ENCODE data around the gene ZNF689. TPM values are rescaled to one million over a fixed set of nuclear protein-coding genes. Genes with fewer than 3 reads are reported as not detected.

The ZNF689 gene
- total RNA-seq, 1 donor from 2014 or later = 14.7 TPM

GRCh38 chr16:30581457-30581856, 28.7 kb downstream of the ZNF689 start:
- peaks cover 17% of the 10 kb centered on the region for H3K36me3 Mint-ChIP-seq (ENCODE audit: low read depth)
- H3K27ac Mint-ChIP-seq = no peak overlapping the region
- DNase-seq (ENCODE audit: low spot score) = no peak
- H3K9me3 Mint-ChIP-seq = no peaks in the 10 kb centered on the region
- no peaks in the 10 kb centered on the region for H3K27me3 Mint-ChIP-seq (ENCODE audit: insufficient read depth)
- H3K4me1 Mint-ChIP-seq (ENCODE audit: low read depth) = peaks cover 10% of the 10 kb centered on the region
- intact Hi-C loops (cut with micrococcal nuclease) = no loop called here
- no peak overlapping the region for H3K4me3 Mint-ChIP-seq

GRCh38 chr16:30574678-30575077, 35.5 kb downstream of the ZNF689 start:
- Mint-ChIP-seq H3K27ac (peak overlapping the region; percentile 20), H3K27me3 (ENCODE audit: insufficient read depth) (no peaks in the 10 kb centered on the region), H3K4me1 (ENCODE audit: low read depth) (peaks cover 41% of the 10 kb centered on the region), H3K36me3 (ENCODE audit: low read depth) (peaks cover 13% of the 10 kb centered on the region), H3K9me3 (no peaks in the 10 kb centered on the region), H3K4me3 (peak overlapping the region; percentile 43)
- intact Hi-C loops (cut with micrococcal nuclease) = no loop called here
- no peak for DNase-seq (ENCODE audit: low spot score)

GRCh38 chr16:30571445-30572322, 38.5 kb downstream of the ZNF689 start, which contains the start of gene ZNF688:
Gene ZNF688 (minus strand): TSS chr16:30571714. CDS start chr16:30571629, 85 bp downstream.
- H3K4me3 Mint-ChIP-seq = peak within 1 kb of the TSS; percentile 93

GRCh38 chr16:30570636-30571444, 39.3 kb downstream of the ZNF689 start:
- Mint-ChIP-seq H3K27ac (peak overlapping the region; percentile 87), H3K36me3 (ENCODE audit: low read depth) (peaks cover 9% of the 10 kb centered on the region), H3K27me3 (ENCODE audit: insufficient read depth) (no peaks in the 10 kb centered on the region), H3K9me3 (no peaks in the 10 kb centered on the region), H3K4me3 (peak overlapping the region; percentile 81), H3K4me1 (ENCODE audit: low read depth) (peaks cover 65% of the 10 kb centered on the region)
- intact Hi-C loops (cut with micrococcal nuclease) = loop anchor here (1.0 kb wide), 1 partner anchor 99 kb away; the partner anchor contains the start of gene ITGAL
- no peak for DNase-seq (ENCODE audit: low spot score)

More at GRCh38 chr16:30571445-30572322, 38.5 kb downstream of the ZNF689 start, which contains the start of gene ZNF688:
- Mint-ChIP-seq H3K36me3 (ENCODE audit: low read depth) (peaks cover 9% of the 10 kb centered on the region), H3K27ac (peak within 1 kb of the TSS; percentile 90), H3K9me3 (no peaks in the 10 kb centered on the region), H3K4me1 (ENCODE audit: low read depth) (peaks cover 59% of the 10 kb centered on the region), H3K27me3 (ENCODE audit: insufficient read depth) (no peaks in the 10 kb centered on the region)
- intact Hi-C loops (cut with micrococcal nuclease) = loop anchor here (1.0 kb wide), 11 partner anchors 13 to 141 kb away; partner anchors contain the start of genes DCTPP1, ITGAL, PRR14 and ZNF689
- peak; percentile 93 for DNase-seq (ENCODE audit: low spot score)

GRCh38 chr16:30569746-30570635, 40.2 kb downstream of the ZNF689 start:
- Mint-ChIP-seq H3K27ac (peak overlapping the region; percentile 7), H3K4me3 (peak overlapping the region; percentile 81), H3K36me3 (ENCODE audit: low read depth) (peaks cover 9% of the 10 kb centered on the region), H3K9me3 (no peaks in the 10 kb centered on the region), H3K4me1 (ENCODE audit: low read depth) (peaks cover 57% of the 10 kb centered on the region), H3K27me3 (ENCODE audit: insufficient read depth) (no peaks in the 10 kb centered on the region)
- intact Hi-C loops (cut with micrococcal nuclease) = no loop called here
- no peak for DNase-seq (ENCODE audit: low spot score)

- no peaks in the 10 kb centered on the region for H3K27me3 Mint-ChIP-seq (ENCODE audit: insufficient read depth)
- peak overlapping the region; percentile 97 for H3K27ac Mint-ChIP-seq
- peaks cover 51% of the 10 kb centered on the region for H3K4me1 Mint-ChIP-seq (ENCODE audit: low read depth)
- no peaks in the 10 kb centered on the region for H3K9me3 Mint-ChIP-seq
- H3K4me3 Mint-ChIP-seq = peak overlapping the region; percentile 26
- no peak for DNase-seq (ENCODE audit: low spot score)
- H3K36me3 Mint-ChIP-seq (ENCODE audit: low read depth) = peaks cover 6% of the 10 kb centered on the region
- intact Hi-C loops (cut with micrococcal nuclease) = no loop called here
Measured at GRCh38 chr16:30569281-30569680, 40.9 kb downstream of the ZNF689 start.

GRCh38 chr16:30567991-30568638, 42.1 kb downstream of the ZNF689 start:
- Mint-ChIP-seq H3K4me1 (ENCODE audit: low read depth) (peaks cover 47% of the 10 kb centered on the region), H3K27me3 (ENCODE audit: insufficient read depth) (no peaks in the 10 kb centered on the region), H3K4me3 (peak overlapping the region; percentile 79), H3K36me3 (ENCODE audit: low read depth) (peaks cover 6% of the 10 kb centered on the region), H3K9me3 (no peaks in the 10 kb centered on the region), H3K27ac (peak overlapping the region; percentile 97)
- peak; percentile 59 for DNase-seq (ENCODE audit: low spot score)
- intact Hi-C loops (cut with micrococcal nuclease) = loop anchor here (1.0 kb wide), 4 partner anchors 10 to 138 kb away; partner anchors contain the start of genes DCTPP1, FBRS and ZNF764

- Mint-ChIP-seq H3K27me3 (ENCODE audit: insufficient read depth) (no peaks in the 10 kb centered on the region), H3K27ac (peak overlapping the region; percentile 97), H3K4me3 (peak overlapping the region; percentile 79), H3K9me3 (no peaks in the 10 kb centered on the region), H3K36me3 (ENCODE audit: low read depth) (peaks cover 6% of the 10 kb centered on the region), H3K4me1 (ENCODE audit: low read depth) (peaks cover 43% of the 10 kb centered on the region)
- peak; percentile 66 for DNase-seq (ENCODE audit: low spot score)
- intact Hi-C loops (cut with micrococcal nuclease) = no loop called here
Measured at GRCh38 chr16:30567160-30567990, 42.8 kb downstream of the ZNF689 start.

- H3K27ac Mint-ChIP-seq = peak overlapping the region; percentile 96
- DNase-seq (ENCODE audit: low spot score) = no peak
- intact Hi-C loops (cut with micrococcal nuclease) = no loop called here
- no peaks in the 10 kb centered on the region for H3K27me3 Mint-ChIP-seq (ENCODE audit: insufficient read depth)
- H3K9me3 Mint-ChIP-seq = no peaks in the 10 kb centered on the region
- no peak overlapping the region for H3K4me3 Mint-ChIP-seq
- H3K4me1 Mint-ChIP-seq (ENCODE audit: low read depth) = peaks cover 39% of the 10 kb centered on the region
- peaks cover 2% of the 10 kb centered on the region for H3K36me3 Mint-ChIP-seq (ENCODE audit: low read depth)
Measured at GRCh38 chr16:30566531-30566930, 43.7 kb downstream of the ZNF689 start.

GRCh38 chr16:30565984-30566383, 44.2 kb downstream of the ZNF689 start:
- Mint-ChIP-seq H3K9me3 (no peaks in the 10 kb centered on the region), H3K27me3 (ENCODE audit: insufficient read depth) (no peaks in the 10 kb centered on the region), H3K36me3 (ENCODE audit: low read depth) (peaks cover 2% of the 10 kb centered on the region), H3K4me1 (ENCODE audit: low read depth) (peaks cover 43% of the 10 kb centered on the region), H3K27ac (peak overlapping the region; percentile 27), H3K4me3 (no peak overlapping the region)
- no peak for DNase-seq (ENCODE audit: low spot score)
- intact Hi-C loops (cut with micrococcal nuclease) = no loop called here

GRCh38 chr16:30565526-30565925, 44.7 kb downstream of the ZNF689 start:
- peaks cover 42% of the 10 kb centered on the region for H3K4me1 Mint-ChIP-seq (ENCODE audit: low read depth)
- H3K4me3 Mint-ChIP-seq = no peak overlapping the region
- H3K27ac Mint-ChIP-seq = peak overlapping the region; percentile 37
- no peak for DNase-seq (ENCODE audit: low spot score)
- H3K9me3 Mint-ChIP-seq = no peaks in the 10 kb centered on the region
- H3K36me3 Mint-ChIP-seq (ENCODE audit: low read depth) = peaks cover 2% of the 10 kb centered on the region
- intact Hi-C loops (cut with micrococcal nuclease) = no loop called here
- no peaks in the 10 kb centered on the region for H3K27me3 Mint-ChIP-seq (ENCODE audit: insufficient read depth)

All from activated T-helper 1 cell treated with anti-CD3 and anti-CD28 coated beads, Interleukin-12 subunit alpha, Interleukin-12 subunit beta, Interleukin-2, Interleukin-4 antibody, amounts not matched to agents 30 ng/mL and 10 ng/mL and 1 ng/mL, durations not matched to agents 14 hours and 24 hours and 36 hours (primary cell).